ENCODE results near the gene TMEM52.
A peak's percentile ranks its signal among the peaks of the same experiment; 100 is the strongest.

The TMEM52 gene
- 0 to 0.85 (median 0.38) reads per million in 9 experiments for total RNA-seq

- H3K4me1 Mint-ChIP-seq (ENCODE audit: low read depth in 2 of 2): peaks cover 4 to 6% of the 10 kb centered on the region in 2 donors
- H3K27me3 Mint-ChIP-seq: peaks cover 3 to 4% of the 10 kb centered on the region in 2 donors
- H3K27ac Mint-ChIP-seq: peak within 1 kb of the TSS; percentile 32 to 52
- ATAC-seq (replicated peaks) (no peak), DNase-seq (no peak)
- peaks cover 9% of the 10 kb centered on the region for H3K36me3 Mint-ChIP-seq (ENCODE audit: insufficient read depth)
- H3K4me3 Mint-ChIP-seq: peak within 1 kb of the TSS; percentile 60 to 67
- no peaks in the 10 kb centered on the region for H3K9me3 Mint-ChIP-seq
Observed at GRCh38 chr1:1918901-1919303, at the start of gene TMEM52. Gene TMEM52 (minus strand): TSS chr1:1919279. CDS start chr1:1919265, 14 bp downstream.

- Mint-ChIP-seq H3K36me3 (ENCODE audit: insufficient read depth) (no peaks in the 10 kb centered on the region), H3K9me3 (no peaks in the 10 kb centered on the region), H3K4me1 (ENCODE audit: low read depth in 2 of 2) (no peaks in the 10 kb centered on the region), H3K4me3 (no peak overlapping the region), H3K27me3 (peaks cover 7 to 22% of the 10 kb centered on the region in 2 donors), H3K27ac (no peak overlapping the region)
- DNase-seq: no peak
- ATAC-seq (replicated peaks): no peak
Observed at GRCh38 chr1:1967879-1968278, 48.8 kb upstream of the TMEM52 start.

- no peak overlapping the region for H3K27ac Mint-ChIP-seq
- no peak for ATAC-seq (replicated peaks)
- H3K4me1 Mint-ChIP-seq (ENCODE audit: low read depth in 2 of 2): no peaks in the 10 kb centered on the region
- H3K9me3 Mint-ChIP-seq: no peaks in the 10 kb centered on the region
- no peak for DNase-seq
- H3K4me3 Mint-ChIP-seq: no peak overlapping the region
- H3K36me3 Mint-ChIP-seq (ENCODE audit: insufficient read depth): no peaks in the 10 kb centered on the region
- H3K27me3 Mint-ChIP-seq: peaks cover 14 to 28% of the 10 kb centered on the region in 2 donors
Observed at GRCh38 chr1:1967151-1967550, 48.1 kb upstream of the TMEM52 start.

- ATAC-seq (replicated peaks): no peak
- H3K27me3 Mint-ChIP-seq: peaks cover 23 to 37% of the 10 kb centered on the region in 2 donors
- no peaks in the 10 kb centered on the region for H3K9me3 Mint-ChIP-seq
- no peaks in the 10 kb centered on the region for H3K36me3 Mint-ChIP-seq (ENCODE audit: insufficient read depth)
- peaks cover 0 to 2% of the 10 kb centered on the region in 2 donors for H3K4me1 Mint-ChIP-seq (ENCODE audit: low read depth in 2 of 2)
- no peak overlapping the region for H3K4me3 Mint-ChIP-seq
- DNase-seq: no peak
- no peak overlapping the region for H3K27ac Mint-ChIP-seq
Observed at GRCh38 chr1:1966071-1966740, 47.1 kb upstream of the TMEM52 start.

- H3K27ac Mint-ChIP-seq: no peak overlapping the region
- ATAC-seq (replicated peaks): no peak
Observed at GRCh38 chr1:1965546-1965945, 46.5 kb upstream of the TMEM52 start.

DNA sequence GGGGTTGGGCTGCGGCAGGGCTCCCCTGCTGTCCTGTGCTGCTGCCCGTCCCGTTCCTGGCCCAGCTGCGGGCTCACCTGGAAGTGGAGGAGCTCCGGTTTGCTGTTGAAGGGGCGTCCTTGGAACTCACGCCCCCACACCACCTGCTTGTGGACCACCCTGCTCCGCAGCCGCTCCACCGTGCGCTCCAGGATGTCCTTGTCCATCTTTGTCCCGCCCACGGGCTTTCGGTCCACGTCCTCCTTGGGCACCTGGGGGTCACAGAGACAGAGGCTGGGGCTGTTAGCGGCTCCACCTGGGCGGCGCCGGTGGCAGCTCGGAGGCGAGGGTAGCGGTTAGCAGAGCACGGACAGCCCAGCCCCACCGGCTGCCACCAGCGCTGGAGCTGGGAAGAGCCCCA is 45.7 kb upstream of the TMEM52 start:
- ATAC-seq (replicated peaks): no peak
- Mint-ChIP-seq H3K4me1 (ENCODE audit: low read depth in 2 of 2) (peaks cover 0 to 2% of the 10 kb centered on the region in 2 donors), H3K36me3 (ENCODE audit: insufficient read depth) (no peaks in the 10 kb centered on the region), H3K27ac (no peak overlapping the region), H3K4me3 (no peak overlapping the region), H3K27me3 (peaks cover 32 to 51% of the 10 kb centered on the region in 2 donors), H3K9me3 (no peaks in the 10 kb centered on the region)
- DNase-seq: no peak

More at GRCh38 chr1:1965546-1965945, 46.5 kb upstream of the TMEM52 start:
- H3K27me3 Mint-ChIP-seq: peaks cover 30 to 44% of the 10 kb centered on the region in 2 donors
- H3K9me3 Mint-ChIP-seq: no peaks in the 10 kb centered on the region
- DNase-seq: no peak
- H3K4me3 Mint-ChIP-seq: no peak overlapping the region
- H3K36me3 Mint-ChIP-seq (ENCODE audit: insufficient read depth): no peaks in the 10 kb centered on the region
- peaks cover 0 to 2% of the 10 kb centered on the region in 2 donors for H3K4me1 Mint-ChIP-seq (ENCODE audit: low read depth in 2 of 2)

- no peak overlapping the region for H3K27ac Mint-ChIP-seq
- no peak for ATAC-seq (replicated peaks)
- no peak overlapping the region for H3K4me3 Mint-ChIP-seq
- H3K36me3 Mint-ChIP-seq (ENCODE audit: insufficient read depth): no peaks in the 10 kb centered on the region
- H3K9me3 Mint-ChIP-seq: no peaks in the 10 kb centered on the region
- peaks cover 32 to 63% of the 10 kb centered on the region in 2 donors for H3K27me3 Mint-ChIP-seq
- DNase-seq: no peak
- H3K4me1 Mint-ChIP-seq (ENCODE audit: low read depth in 2 of 2): peaks cover 0 to 2% of the 10 kb centered on the region in 2 donors
Observed at GRCh38 chr1:1963570-1963969, 44.5 kb upstream of the TMEM52 start.

DNA sequence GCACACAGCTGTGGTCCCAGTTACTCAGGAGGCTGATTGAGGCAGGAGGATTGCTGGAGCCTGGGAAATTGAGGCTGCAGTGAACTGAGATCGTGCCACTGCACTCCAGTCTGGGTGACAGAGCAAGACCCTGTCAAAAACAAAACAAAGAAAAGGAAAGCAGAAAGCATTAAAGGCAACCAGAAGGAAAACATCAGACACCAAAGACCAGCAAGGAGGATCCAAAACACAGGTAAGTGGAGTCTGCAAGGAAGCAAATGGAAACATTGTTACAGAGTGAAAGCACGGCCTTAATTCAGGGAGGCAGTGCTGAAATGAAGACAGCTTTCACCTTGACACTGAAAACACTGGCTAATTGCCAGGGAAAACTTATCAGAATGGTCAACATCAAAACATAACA is 43.7 kb upstream of the TMEM52 start:
- H3K27me3 Mint-ChIP-seq: peaks cover 37 to 72% of the 10 kb centered on the region in 2 donors
- ATAC-seq (replicated peaks) (no peak), DNase-seq (no peak)
- H3K9me3 Mint-ChIP-seq: no peaks in the 10 kb centered on the region
- H3K4me3 Mint-ChIP-seq: no peak overlapping the region
- peaks cover 0 to 2% of the 10 kb centered on the region in 2 donors for H3K4me1 Mint-ChIP-seq (ENCODE audit: low read depth in 2 of 2)
- no peaks in the 10 kb centered on the region for H3K36me3 Mint-ChIP-seq (ENCODE audit: insufficient read depth)
- H3K27ac Mint-ChIP-seq: peak overlapping the region in 1 of 2 donors; percentile 62

- ATAC-seq (replicated peaks): no peak
Observed at GRCh38 chr1:1960480-1961196, 41.6 kb upstream of the TMEM52 start.

GRCh38 chr1:1959840-1960479 is 40.9 kb upstream of the TMEM52 start:
- Mint-ChIP-seq H3K27ac (no peak overlapping the region), H3K27me3 (peaks cover 32 to 73% of the 10 kb centered on the region in 2 donors), H3K36me3 (ENCODE audit: insufficient read depth) (no peaks in the 10 kb centered on the region), H3K9me3 (peaks cover 0 to under 1% of the 10 kb centered on the region in 2 donors), H3K4me3 (no peak overlapping the region), H3K4me1 (ENCODE audit: low read depth in 2 of 2) (peaks cover 0 to 2% of the 10 kb centered on the region in 2 donors)
- ATAC-seq (replicated peaks) (no peak), DNase-seq (peak; percentile 24 to 31 (median 25))

More at GRCh38 chr1:1960480-1961196, 41.6 kb upstream of the TMEM52 start:
- H3K4me1 Mint-ChIP-seq (ENCODE audit: low read depth in 2 of 2): peaks cover 0 to 2% of the 10 kb centered on the region in 2 donors
- H3K36me3 Mint-ChIP-seq (ENCODE audit: insufficient read depth): no peaks in the 10 kb centered on the region
- H3K27ac Mint-ChIP-seq: peak overlapping the region in 1 of 2 donors; percentile 5
- peaks cover 32 to 75% of the 10 kb centered on the region in 2 donors for H3K27me3 Mint-ChIP-seq
- no peak for DNase-seq
- H3K9me3 Mint-ChIP-seq: no peaks in the 10 kb centered on the region
- H3K4me3 Mint-ChIP-seq: no peak overlapping the region

GRCh38 chr1:1959459-1959839 is 40.4 kb upstream of the TMEM52 start:
- Mint-ChIP-seq H3K27ac (no peak overlapping the region), H3K27me3 (peaks cover 32 to 73% of the 10 kb centered on the region in 2 donors), H3K36me3 (ENCODE audit: insufficient read depth) (peaks cover 3% of the 10 kb centered on the region), H3K4me1 (ENCODE audit: low read depth in 2 of 2) (peaks cover 0 to 3% of the 10 kb centered on the region in 2 donors), H3K9me3 (peaks cover 0 to 1% of the 10 kb centered on the region in 2 donors), H3K4me3 (no peak overlapping the region)
- no peak for ATAC-seq (replicated peaks)
- no peak for DNase-seq

GRCh38 chr1:1958071-1958541 is 39.0 kb upstream of the TMEM52 start:
- Mint-ChIP-seq H3K27me3 (peaks cover 32 to 71% of the 10 kb centered on the region in 2 donors), H3K36me3 (ENCODE audit: insufficient read depth) (peaks cover 3% of the 10 kb centered on the region), H3K4me1 (ENCODE audit: low read depth in 2 of 2) (peaks cover 0 to 3% of the 10 kb centered on the region in 2 donors), H3K27ac (no peak overlapping the region), H3K9me3 (peaks cover 0 to 1% of the 10 kb centered on the region in 2 donors), H3K4me3 (no peak overlapping the region)
- DNase-seq (no peak), ATAC-seq (replicated peaks) (no peak)

DNA sequence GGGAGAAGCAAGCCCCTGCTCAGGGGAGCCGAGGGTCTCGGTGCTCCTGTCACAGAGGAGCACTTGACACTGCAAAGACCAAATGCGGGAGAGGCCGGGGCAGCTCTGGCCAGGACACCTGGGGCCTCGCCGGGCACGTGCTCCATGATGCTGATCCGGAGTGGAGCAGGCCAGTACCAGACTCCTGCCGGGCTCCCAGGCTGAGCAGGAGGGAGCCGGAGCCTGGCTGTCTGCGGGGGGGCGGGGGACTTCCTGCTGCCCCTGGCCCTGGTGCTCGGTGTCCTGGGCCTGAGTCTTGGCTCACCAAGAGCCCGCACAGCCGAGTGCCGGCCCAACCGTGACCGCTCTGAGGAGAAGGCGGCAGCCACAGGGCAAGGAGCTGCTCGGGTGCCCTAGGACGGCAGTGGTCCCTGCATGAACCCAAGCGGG is 38.5 kb upstream of the TMEM52 start:
- H3K27ac Mint-ChIP-seq: no peak overlapping the region
- DNase-seq: no peak
- peaks cover 3% of the 10 kb centered on the region for H3K36me3 Mint-ChIP-seq (ENCODE audit: insufficient read depth)
- H3K9me3 Mint-ChIP-seq: peaks cover 0 to 1% of the 10 kb centered on the region in 2 donors
- no peak overlapping the region for H3K4me3 Mint-ChIP-seq
- H3K4me1 Mint-ChIP-seq (ENCODE audit: low read depth in 2 of 2): peaks cover 0 to 3% of the 10 kb centered on the region in 2 donors
- H3K27me3 Mint-ChIP-seq: peaks cover 27 to 68% of the 10 kb centered on the region in 2 donors
- no peak for ATAC-seq (replicated peaks)

Data from effector memory CD8-positive, alpha-beta T cell (primary cell).